IMR-90 (cell line): ENCODE data around the gene TMEM145. TPM values are rescaled to one million over a fixed set of nuclear protein-coding genes. Genes with fewer than 3 reads are reported as not detected.

Source experiments
- ATAC-seq: fragments of 200-7000 bp; cut with Tn5 transposase; 2 replicates; pipeline ENCODE4 v1.9.1; 2020; ENCODE audit warnings: low read depth, mild to moderate bottlenecking, moderate library complexity
- BruUV-seq: library from RNA; stranded (reverse); fragments of 400-500 nt; replicated peaks from 2 replicates; lab custom pipeline; 2021; lab: Mats Ljungman, UMichigan
- CTCF ChIA-PET: fragments of 300-600 bp; formaldehyde crosslinking; extraction: SDS; loops from one replicate; lab custom pipeline; 2021; ENCODE audit warnings: antibody characterized with exemption; lab: Yijun Ruan, JAX
- POLR2A ChIA-PET: fragments of 300-600 bp; sonication (Branson Sonifier 250); formaldehyde crosslinking; loops from one replicate; lab custom pipeline; 2022; ENCODE audit warnings: antibody characterized with exemption; ENCODE audit not compliant: unreplicated experiment; lab: Charles Lee
- DNase-seq: peaks from one replicate; pipeline ENCODE4 v3.0.0; 2013
- H2AFZ ChIP-seq: replicated peaks from 2 replicates; pipeline ENCODE3; 2013; ENCODE audit warnings: low read length, mild to moderate bottlenecking; ENCODE audit not compliant: poor library complexity
- H2AK5ac ChIP-seq: 2 replicates; pipeline ENCODE4 v1.6.1; 2013; ENCODE audit warnings: low read depth, low read length, inconsistent platforms
- H2AK9ac ChIP-seq: replicated peaks from 2 replicates; pipeline ENCODE3; 2013; ENCODE audit warnings: mild to moderate bottlenecking, low read depth, low read length, moderate library complexity; ENCODE audit not compliant: poor library complexity
- H2BK120ac ChIP-seq: 2 replicates; pipeline ENCODE4 v1.6.1; 2013; ENCODE audit warnings: low read depth, low read length, inconsistent platforms
- H2BK15ac ChIP-seq: 3 replicates; pipeline ENCODE4 v1.6.1; 2013; ENCODE audit warnings: low read depth, low read length, inconsistent platforms
- H2BK20ac ChIP-seq: 2 replicates; pipeline ENCODE4 v1.6.1; 2013; ENCODE audit warnings: low read depth, mild to moderate bottlenecking, inconsistent platforms, low read length, moderate library complexity
- H2BK5ac ChIP-seq: 2 replicates; pipeline ENCODE4 v1.6.1; 2013; ENCODE audit warnings: mild to moderate bottlenecking, low read depth, low read length, inconsistent platforms; ENCODE audit not compliant: poor library complexity, severe bottlenecking
- H3K14ac ChIP-seq: replicated peaks from 2 replicates; pipeline ENCODE4 v1.6.1; 2013; ENCODE audit warnings: low read depth, low read length, inconsistent platforms
- H3K18ac ChIP-seq: 2 replicates; pipeline ENCODE4 v1.6.1; 2013; ENCODE audit warnings: low read depth, low read length, control low read depth
- H3K23ac ChIP-seq: 2 replicates; pipeline ENCODE4 v1.6.1; 2013; ENCODE audit warnings: low read depth, low read length, inconsistent platforms
- H3K27ac ChIP-seq: 2 replicates; pipeline ENCODE4 v1.5.1; 2013; ENCODE audit warnings: mild to moderate bottlenecking, control low read depth, low read length; ENCODE audit not compliant: insufficient read depth
- H3K27me3 ChIP-seq: 2 replicates; pipeline ENCODE4 v1.6.1; 2013; ENCODE audit warnings: low read length; ENCODE audit not compliant: control insufficient read depth, insufficient read depth
- H3K36me3 ChIP-seq: 2 replicates; pipeline ENCODE4 v1.6.1; 2013; ENCODE audit warnings: low read length, mixed read lengths; ENCODE audit not compliant: control insufficient read depth, insufficient read depth
- H3K4ac ChIP-seq: 2 replicates; pipeline ENCODE4 v1.6.1; 2013; ENCODE audit warnings: low read depth, low read length, inconsistent platforms
- H3K4me1 ChIP-seq: 2 replicates; pipeline ENCODE4 v1.6.1; 2013; ENCODE audit warnings: low read length, mixed read lengths; ENCODE audit not compliant: control insufficient read depth, insufficient read depth
- H3K4me2 ChIP-seq: 2 replicates; pipeline ENCODE4 v1.6.1; 2013; ENCODE audit warnings: low read depth, mild to moderate bottlenecking, control low read depth, low read length, moderate library complexity
- H3K4me3 ChIP-seq: 2 replicates; pipeline ENCODE4 v1.5.1; 2013; ENCODE audit warnings: low read depth, mild to moderate bottlenecking, control low read depth, low read length, moderate library complexity; ENCODE audit not compliant: insufficient read depth
- H3K56ac ChIP-seq: 2 replicates; pipeline ENCODE4 v1.6.1; 2013; ENCODE audit warnings: low read length, inconsistent platforms; ENCODE audit not compliant: insufficient read depth; ENCODE audit errors: extremely low read depth
- H3K79me1 ChIP-seq, 2 experiments: 2 replicates each; pipeline ENCODE4 v1.6.1; 2013; ENCODE audit warnings: low read length in 2 of 2, inconsistent platforms in 1 of 2, low read depth in 1 of 2
- H3K9ac ChIP-seq: 2 replicates; pipeline ENCODE4 v1.6.1; 2013; ENCODE audit warnings: low read depth, low read length, control low read depth
- H3K9me1 ChIP-seq: 2 replicates; pipeline ENCODE4 v1.6.1; 2013; ENCODE audit warnings: low read length, inconsistent platforms; ENCODE audit not compliant: insufficient read depth
- H3K9me3 ChIP-seq: 2 replicates; pipeline ENCODE4 v1.6.1; 2013; ENCODE audit warnings: low read length; ENCODE audit not compliant: control insufficient read depth, insufficient read depth
- H4K20me1 ChIP-seq: 2 replicates; pipeline ENCODE4 v1.6.1; 2013; ENCODE audit warnings: low read length, inconsistent platforms; ENCODE audit not compliant: insufficient read depth
- H4K5ac ChIP-seq: 2 replicates; pipeline ENCODE4 v1.6.1; 2013; ENCODE audit warnings: mild to moderate bottlenecking, low read depth, low read length, control low read depth
- H4K8ac ChIP-seq, 2 experiments: 2 replicates each; pipeline ENCODE4 v1.6.1; 2013; ENCODE audit warnings: low read depth in 2 of 2, low read length in 2 of 2, control low read depth in 1 of 2, inconsistent platforms in 1 of 2
- H4K91ac ChIP-seq: 2 replicates; pipeline ENCODE4 v1.6.1; 2013; ENCODE audit warnings: low read depth, low read length, inconsistent platforms; ENCODE audit not compliant: insufficient read depth
- BHLHE40 ChIP-seq: fragments of 150-350 bp; IDR thresholded peaks from 2 replicates; pipeline ENCODE4 v1.6.1; 2016; ENCODE audit warnings: mild to moderate bottlenecking, low read depth, low read length
- CTCF ChIP-seq: conservative IDR thresholded peaks from 2 replicates; pipeline ENCODE4 v1.5.1; 2012; ENCODE audit warnings: mild to moderate bottlenecking, low read depth, low read length, improper control_type of control experiment
- MAFK ChIP-seq: IDR thresholded peaks from 2 replicates; pipeline ENCODE4 v1.6.1; 2012; ENCODE audit warnings: low read depth, low read length, improper control_type of control experiment
- MAZ ChIP-seq: IDR thresholded peaks from 2 replicates; pipeline ENCODE4 v1.6.1; 2012; ENCODE audit warnings: low read depth, mild to moderate bottlenecking, low read length, improper control_type of control experiment, moderate library complexity, borderline replicate concordance
- NFE2L2 ChIP-seq: fragments of 150-350 bp; IDR thresholded peaks from 2 replicates; pipeline ENCODE4 v1.6.1; 2016; ENCODE audit warnings: low read depth, mild to moderate bottlenecking, low read length
- POLR2A ChIP-seq: IDR thresholded peaks from 2 replicates; pipeline ENCODE4 v1.6.1; 2012; ENCODE audit warnings: mild to moderate bottlenecking, low read depth, low read length
- RAD21 ChIP-seq: IDR thresholded peaks from 2 replicates; pipeline ENCODE4 v1.6.1; 2012; ENCODE audit warnings: low read length, improper control_type of control experiment
- RFX5 ChIP-seq: IDR thresholded peaks from 2 replicates; pipeline ENCODE4 v1.8.0; 2012; ENCODE audit warnings: low read depth, mild to moderate bottlenecking, low read length, moderate library complexity
- SMC3 ChIP-seq: fragments of 150-350 bp; IDR thresholded peaks from 2 replicates; pipeline ENCODE4 v1.6.1; 2016; ENCODE audit warnings: low read depth, mild to moderate bottlenecking, antibody characterized with exemption, low read length, moderate library complexity
- WGBS, 2 experiments: methylation state at CpG; one replicate each; pipeline versions ENCODE4 v1.1.5 to v1.1.7; 2013; ENCODE audit warnings: missing lambda C conversion rate in 2 of 2; ENCODE audit not compliant: insufficient read length in 1 of 2; ENCODE audit errors: extremely low coverage in 2 of 2; 5-methylcytosine and 5-hydroxymethylcytosine counted together
- dilution Hi-C: fragments of 300-500 bp; cut with HindIII; formaldehyde crosslinking; loops from one replicate; pipeline ENCODE4 v1.14.3; 2018; ENCODE audit warnings: low sequenced_read_pairs; ENCODE audit not compliant: unreplicated experiment
- in situ Hi-C: fragments of 300-500 bp; cut with MboI; formaldehyde crosslinking; loops from 3 replicates; pipeline ENCODE4 v1.14.3; 2019; ENCODE audit warnings: low sequenced_read_pairs, inconsistent platforms, mixed read lengths
- intact Hi-C: fragments of 100-400 bp; cut with micrococcal nuclease; formaldehyde crosslinking; loops from 2 replicates; pipeline ENCODE4 v1.10.0; 2022
- polyA plus RNA-seq, 3 experiments: library from polyadenylated mRNA; depleted of rRNA; stranded (reverse); fragments of >200 nt; gene quantifications; 2 replicates each; pipeline ENCODE4 v1.2.3, GENCODE V29; 2012; ENCODE audit warnings: low replicate concordance in 1 of 3
- total RNA-seq: library from RNA; depleted of rRNA; stranded (reverse); fragments of >200 nt; gene quantifications from 2 replicates; pipeline ENCODE4 v1.2.3, GENCODE V29; 2012

TMEM145 gene
- total and polyA plus RNA-seq, 2 of the 4 experiments (the other 2 are of a cell fraction), result under 0.01 to 0.41 TPM

DNA sequence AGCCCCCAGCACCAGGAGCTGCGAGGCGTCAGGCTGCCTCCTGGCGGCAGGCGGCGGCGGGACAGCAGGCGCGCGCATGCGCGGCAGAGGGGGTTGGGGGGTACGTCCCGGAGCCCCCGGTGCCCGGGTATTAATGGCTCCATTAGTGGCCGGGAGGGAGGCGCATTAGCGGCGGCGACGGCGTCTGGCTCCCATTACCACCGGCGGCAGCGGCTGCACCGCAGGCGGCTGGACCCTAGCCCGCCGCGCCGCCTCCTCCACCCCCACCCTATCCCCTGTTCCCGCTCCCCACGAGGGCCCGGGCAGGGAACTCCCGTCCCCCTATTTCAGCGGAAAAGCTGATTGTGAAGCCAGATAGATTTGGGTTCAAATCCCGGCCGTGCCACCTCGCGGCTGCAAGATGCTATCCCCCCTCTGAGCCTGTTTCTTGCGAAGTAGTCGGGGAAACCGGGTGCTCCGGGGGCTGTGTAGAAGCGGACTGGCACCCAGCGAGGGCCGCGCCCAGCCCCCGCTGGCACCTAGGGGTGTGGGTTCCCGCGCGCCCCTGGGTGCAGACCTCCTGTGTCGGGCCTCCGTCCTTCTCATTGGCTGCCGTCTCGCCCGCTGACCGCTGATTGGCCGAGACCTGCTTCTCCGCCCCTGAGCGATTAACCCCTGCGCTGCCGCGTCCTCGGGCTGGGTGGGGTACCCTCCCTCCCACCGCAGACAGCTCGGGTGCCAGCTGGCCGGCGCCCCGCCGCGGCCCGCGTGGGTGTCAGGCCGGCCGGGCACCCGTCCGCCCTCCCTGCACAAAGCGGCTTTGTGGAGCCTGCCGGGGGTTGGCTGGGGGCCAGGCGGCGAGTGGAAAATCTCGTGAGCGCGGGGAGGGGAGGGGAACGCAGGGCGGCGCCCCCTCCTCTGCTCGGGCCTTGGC is 33.0 kb upstream of the TMEM145 start:
- Histone ChIP-seq H4K5ac (no peak overlapping the region), H3K14ac (peak overlapping the region; percentile 63), H2BK120ac (no peak overlapping the region; the same call in 1 of the 2 replicates), H3K4me2 (peak overlapping the region; percentile 89), H3K27ac (peak overlapping the region; percentile 93), H3K23ac (peak overlapping the region; percentile 33; the same call in 1 of the 2 replicates), H3K4ac (peak overlapping the region; percentile 83), H4K8ac (peak overlapping the region in 1 of 2 experiments; percentile 74; a peak in 2 of 4 replicates), H4K91ac (peak overlapping the region; percentile 59; the same call in 1 of the 2 replicates), H3K18ac (no peak overlapping the region), H3K9me1 (peaks cover 17% of the 10 kb centered on the region), H2BK15ac (no peak overlapping the region), H2AK9ac (peak overlapping the region; percentile 97), H3K79me1 (peaks cover 38 to 76% of the 10 kb centered on the region in 2 experiments), H3K4me1 (peaks cover 50% of the 10 kb centered on the region), H3K9me3 (no peaks in the 10 kb centered on the region), H2BK5ac (peak overlapping the region; percentile 81), H3K36me3 (peaks cover 9% of the 10 kb centered on the region; the same call in 1 of the 2 replicates), H3K27me3 (no peaks in the 10 kb centered on the region), H3K56ac (peak overlapping the region; percentile 68), H2AK5ac (peak overlapping the region; percentile 95), H3K9ac (peak overlapping the region; percentile 87), H4K20me1 (peaks cover 44% of the 10 kb centered on the region), H3K4me3 (peak overlapping the region; percentile 65), H2BK20ac (no peak overlapping the region), H2AFZ (peak overlapping the region; percentile 90)
- intact Hi-C loops (loop anchor here (1.0 to 2.0 kb wide), 2 partner anchors 25 to 34 kb away; partner anchors contain the start of gene ERF), in situ Hi-C loops (no loop called here), dilution Hi-C loops (no loop called here)
- ATAC-seq (peak; percentile 47), DNase-seq (peak; percentile 83)
- WGBS, 2 experiments, result 1% methylated on average over 33 of the region's 89 CpGs; no CpG with 5 or more reads in 1 of the 2 experiments
- no peak for TF ChIP-seq NFE2L2
- no peak for TF ChIP-seq POLR2A
- TF ChIP-seq MAFK, result no peak
- TF ChIP-seq RFX5, result 0 out of 2 replicates have a peak, but pooled peaks have one; percentile 29
- TF ChIP-seq RAD21, result peak; percentile 81
- TF ChIP-seq CTCF, result peak; percentile 88
- peak; percentile 30; the same call in 1 of the 2 replicates for TF ChIP-seq BHLHE40
- peak; percentile 87 for TF ChIP-seq MAZ
- TF ChIP-seq SMC3, result peak; percentile 75
- ChIA-PET POLR2A (no interaction called here), CTCF (interaction anchor here (0.6 to 3.6 kb wide), 6 partner anchors 10 to 1993 kb away, joined by 3 to 29 read pairs (median 4); partner anchors contain the start of gene CIC)
- no TSS peak for BruUV-seq
